ENCODE data around the gene IL17A.

GRCh38 chr6:52213127-52213526 is 27.0 kb downstream of the IL17A start:
- TF ChIP-seq USF1 (IDR thresholded peaks at IDR 0.05) = no peak
- TF ChIP-seq CEBPB (IDR thresholded peaks at IDR 0.05) = no peak
- no peak for TF ChIP-seq RAD21 (IDR thresholded peaks at IDR 0.05; ENCODE audit: low read depth)
- TF ChIP-seq, protein P1, sequence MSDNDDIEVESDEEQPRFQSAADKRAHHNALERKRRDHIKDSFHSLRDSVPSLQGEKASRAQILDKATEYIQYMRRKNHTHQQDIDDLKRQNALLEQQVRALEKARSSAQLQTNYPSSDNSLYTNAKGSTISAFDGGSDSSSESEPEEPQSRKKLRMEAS (IDR thresholded peaks at IDR 0.05) = no peak
- no peak for TF ChIP-seq EGR1 (IDR thresholded peaks at IDR 0.05)
- no peak for TF ChIP-seq EP300 (IDR thresholded peaks at IDR 0.05; ENCODE audit: borderline replicate concordance)
- no peak for TF ChIP-seq FOXM1 (IDR thresholded peaks at IDR 0.05; ENCODE audit: borderline replicate concordance, low read depth)
- TF ChIP-seq YY1 (IDR thresholded peaks at IDR 0.05; ENCODE audit: low read depth) = no peak
- TF ChIP-seq TAF1 (IDR thresholded peaks at IDR 0.05; ENCODE audit: low read depth) = no peak
- no peak for TF ChIP-seq TEAD4 (IDR thresholded peaks at IDR 0.05)
- no peak for TF ChIP-seq TCF12 (IDR thresholded peaks at IDR 0.05; ENCODE audit: low read depth)
- TF ChIP-seq CREB1 (IDR thresholded peaks at IDR 0.05; ENCODE audit: low read depth) = no peak
- no peak for TF ChIP-seq REST (IDR thresholded peaks at IDR 0.05; ENCODE audit: low read depth)

All from Ishikawa (cell line).